GM12878 (cell line): Measurements from ENCODE around the gene CDK7. TPM values are rescaled to one million over a fixed set of nuclear protein-coding genes. Genes with fewer than 3 reads are reported as not detected.

ENCODE experiments used
- ATAC-seq: fragments of 200-7000 bp; cut with Tn5 transposase; 3 replicates; pipeline ENCODE4 v1.9.1; 2020; ENCODE audit warnings: mild to moderate bottlenecking, moderate library complexity
- BruUV-seq: library from RNA; stranded (reverse); fragments of 400-500 nt; replicated peaks from 2 replicates; lab custom pipeline; 2021; lab: Mats Ljungman, UMichigan
- CTCF ChIA-PET: fragments of 300-600 bp; sonication (Branson Sonifier 250); formaldehyde crosslinking; extraction: SDS; loops from one replicate; lab custom pipeline; 2021; ENCODE audit warnings: inconsistent platforms; lab: Yijun Ruan, JAX
- POLR2A ChIA-PET: fragments of 350-600 bp; formaldehyde crosslinking; extraction: SDS; loops from one replicate; lab custom pipeline; 2021; ENCODE audit warnings: inconsistent platforms; lab: Charles Lee
- RAD21 ChIA-PET: fragments of 300-600 bp; sonication (Branson Sonifier 250); formaldehyde crosslinking; loops from one replicate; lab custom pipeline; 2023; ENCODE audit warnings: antibody characterized with exemption; ENCODE audit not compliant: unreplicated experiment; lab: Charles Lee
- SMC1A ChIA-PET: fragments of 300-600 bp; sonication (Branson Sonifier 250); formaldehyde crosslinking; loops from one replicate; lab custom pipeline; 2023; ENCODE audit not compliant: unreplicated experiment, uncharacterized antibody; lab: Charles Lee
- DNase-seq: peaks from one replicate; pipeline ENCODE4 v3.0.0-alpha.2; 2011; ENCODE audit warnings: low read depth, low spot score
- FAIRE-seq: peaks from 3 replicates; lab custom pipeline; 2011; peaks lifted over from hg19 to GRCh38; lab: Jason Lieb, UNC
- H2AFZ ChIP-seq: 2 replicates; pipeline ENCODE4 v1.6.0; 2011; ENCODE audit warnings: low read depth, low read length, control low read depth; ENCODE audit not compliant: control insufficient read depth
- H3K27ac ChIP-seq: 2 replicates; pipeline ENCODE4 v1.5.1; 2011; ENCODE audit warnings: control low read depth; ENCODE audit not compliant: control insufficient read depth, insufficient read depth
- H3K27me3 ChIP-seq, 2 experiments: replicated peaks in 1 of 2; 2 replicates each; pipeline versions ENCODE4 v1.6.0 to v1.6.1; 2011; ENCODE audit warnings: low read length in 1 of 2; ENCODE audit not compliant: control insufficient read depth in 2 of 2, insufficient read depth in 2 of 2
- H3K36me3 ChIP-seq, 2 experiments: 2 replicates each; pipeline ENCODE4 v1.5.1; 2011; ENCODE audit warnings: low read length in 1 of 2; ENCODE audit not compliant: control insufficient read depth in 2 of 2, insufficient read depth in 2 of 2
- H3K4me1 ChIP-seq: 2 replicates; pipeline ENCODE4 v1.6.1; 2011; ENCODE audit warnings: mild to moderate bottlenecking, low read length, moderate library complexity, mixed read lengths; ENCODE audit not compliant: control insufficient read depth, insufficient read depth
- H3K4me2 ChIP-seq: 2 replicates; pipeline ENCODE4 v1.6.0; 2011; ENCODE audit warnings: control low read depth; ENCODE audit not compliant: control insufficient read depth, insufficient read depth
- H3K4me3 ChIP-seq: fragments of 200-600 bp; sonication (generic); 2 replicates; pipeline ENCODE4 v1.5.1; 2016
- H3K79me2 ChIP-seq: 2 replicates; pipeline ENCODE4 v1.6.0; 2011; ENCODE audit warnings: low read length; ENCODE audit not compliant: control insufficient read depth, insufficient read depth
- H3K9ac ChIP-seq: 2 replicates; pipeline ENCODE4 v1.8.0; 2011; ENCODE audit warnings: low read length, control low read depth, mixed read lengths; ENCODE audit not compliant: control insufficient read depth, insufficient read depth
- H3K9me3 ChIP-seq: replicated peaks from 3 replicates; pipeline ENCODE4 v1.5.1; 2011; ENCODE audit warnings: mild to moderate bottlenecking, low read length; ENCODE audit not compliant: control insufficient read depth, insufficient read depth
- H4K20me1 ChIP-seq: 2 replicates; pipeline ENCODE4 v1.6.0; 2011; ENCODE audit not compliant: control insufficient read depth, insufficient read depth
- CREB1 ChIP-seq: IDR thresholded peaks from 2 replicates; pipeline ENCODE4 v1.6.1; 2012; ENCODE audit warnings: low read depth, mild to moderate bottlenecking, inconsistent platforms
- CTCF ChIP-seq, 3 experiments: IDR thresholded peaks in 2 of 3; conservative IDR thresholded peaks in 1 of 3; 2 replicates each; pipeline ENCODE4 v1.5.1; 2011; ENCODE audit warnings: low read depth in 3 of 3, low read length in 3 of 3, mild to moderate bottlenecking in 3 of 3, control low read depth in 2 of 3, moderate library complexity in 2 of 3, inconsistent platforms in 1 of 3, mixed read lengths in 1 of 3; ENCODE audit not compliant: control insufficient read depth in 2 of 3, insufficient read depth in 1 of 3; ENCODE audit errors: extremely low read depth in 1 of 3
- EGR1 ChIP-seq, 2 experiments: IDR thresholded peaks; 1 replicate in 1 of 2; 2 replicates in 1 of 2; pipeline ENCODE4 v1.6.1; 2011 to 2012; ENCODE audit warnings: low read depth in 2 of 2, low read length in 2 of 2, borderline replicate concordance in 1 of 2, mild to moderate bottlenecking in 1 of 2, moderate library complexity in 1 of 2
- ESRRA ChIP-seq: IDR thresholded peaks from 2 replicates; pipeline ENCODE4 v1.6.1; 2012; ENCODE audit warnings: mild to moderate bottlenecking, low read length, improper control_type of control experiment
- EZH2 ChIP-seq: IDR thresholded peaks from 2 replicates; pipeline ENCODE4 v1.6.1; 2012; ENCODE audit warnings: low read depth, mild to moderate bottlenecking, control low read depth, inconsistent platforms, low read length, borderline replicate concordance; ENCODE audit not compliant: control insufficient read depth
- FOS ChIP-seq: IDR thresholded peaks from 3 replicates; pipeline ENCODE4 v1.6.1; 2011; ENCODE audit warnings: borderline replicate concordance; ENCODE audit not compliant: insufficient read length; ENCODE audit errors: extremely low read depth
- NRF1 ChIP-seq: conservative IDR thresholded peaks from 2 replicates; pipeline ENCODE4 v1.6.1; 2011; ENCODE audit warnings: mild to moderate bottlenecking, low read depth, low read length, improper control_type of control experiment
- PML ChIP-seq: IDR thresholded peaks from 2 replicates; pipeline ENCODE4 v1.6.1; 2012; ENCODE audit warnings: low read length, inconsistent platforms
- POU2F2 ChIP-seq: IDR thresholded peaks from 3 replicates; pipeline ENCODE4 v1.6.1; 2011; ENCODE audit warnings: low read depth, mild to moderate bottlenecking, low read length, borderline replicate concordance
- RB1 ChIP-seq: fragments of 450-650 bp; formaldehyde crosslinking; IDR thresholded peaks from 2 replicates; pipeline ENCODE4 v1.6.1; 2017; ENCODE audit warnings: mild to moderate bottlenecking, borderline replicate concordance
- RBBP5 ChIP-seq: fragments of 200-600 bp; sonication (generic); conservative IDR thresholded peaks from 2 replicates; pipeline ENCODE4 v1.6.1; 2016
- ZBED1 ChIP-seq: IDR thresholded peaks from 2 replicates; pipeline ENCODE4 v1.6.1; 2016; ENCODE audit warnings: borderline replicate concordance
- ZBTB4 ChIP-seq: fragments of 450-650 bp; formaldehyde crosslinking; IDR thresholded peaks from 2 replicates; pipeline ENCODE4 v1.4.0; 2022; ENCODE audit warnings: mild to moderate bottlenecking, moderate library complexity
- ZNF207 ChIP-seq: fragments of 450-650 bp; IDR thresholded peaks from 2 replicates; pipeline ENCODE4 v1.6.1; 2014; ENCODE audit warnings: antibody characterized with exemption, mild to moderate bottlenecking, borderline replicate concordance
- ZNF274 ChIP-seq: IDR thresholded peaks from one replicate; pipeline ENCODE4 v1.8.0; 2011; ENCODE audit not compliant: insufficient read length, insufficient read depth
- WGBS: methylation state at CpG from one replicate; pipeline ENCODE4 v1.1.6; 2016; ENCODE audit warnings: low lambda C conversion rate; ENCODE audit not compliant: insufficient replicate concordance, insufficient coverage; ENCODE audit errors: missing lambda C conversion rate; 5-methylcytosine and 5-hydroxymethylcytosine counted together
- in situ Hi-C: fragments of 300-500 bp; cut with MboI; formaldehyde crosslinking; loops from 9 replicates; pipeline ENCODE4 v1.14.3; 2018; ENCODE audit warnings: mixed read lengths
- intact Hi-C: fragments of 100-400 bp; cut with micrococcal nuclease; formaldehyde crosslinking; loops from one replicate; pipeline ENCODE4 v1.14.2; 2022; ENCODE audit not compliant: unreplicated experiment
- polyA plus RNA-seq, 11 experiments: library from polyadenylated mRNA; depleted of rRNA in 4 of 11; unstranded in 6 of 11; stranded (reverse) in 5 of 11; fragments of >200 nt; fragmentation: Nextera tagmentation in 4 of 11; fragmentation: Illumina TruSeq in 1 of 11; extraction: Ambion mirVana in 4 of 11; extraction: Trizol in 1 of 11; gene quantifications; 1 replicate in 1 of 11; 2 replicates in 10 of 11; pipeline versions ENCODE4 v1.2.1 to v1.2.3, GENCODE V29; 2011 to 2016; ENCODE audit warnings: inconsistent platforms in 2 of 11, missing spikeins in 2 of 11, low read depth in 1 of 11
- total RNA-seq, 4 experiments: library from RNA; depleted of rRNA in 3 of 4; stranded (reverse); fragments of >200 nt in 3 of 4; fragmentation: Illumina TruSeq in 1 of 4; extraction: Trizol in 1 of 4; gene quantifications; 2 replicates each; pipeline versions ENCODE4 v1.2.1 to v1.2.3, GENCODE V29; 2013 to 2021

The CDK7 gene
- total and polyA plus RNA-seq, 10 of the 15 experiments (the other 5 are each of a cell fraction or from before 2014, with no cell fraction given) = 26.0 to 93.9 (median 43.0) TPM

- no peak for TF ChIP-seq EZH2
- no peak for TF ChIP-seq ZNF274
- TF ChIP-seq FOS = no peak
- TF ChIP-seq PML = no peak
- no peak for TF ChIP-seq RB1
- no peak for TF ChIP-seq NRF1
- no peak for TF ChIP-seq ZBED1
- no peak for TF ChIP-seq POU2F2
- TF ChIP-seq RBBP5 = no peak
- TF ChIP-seq ZNF207 = no peak
- TF ChIP-seq CREB1 = no peak
- TF ChIP-seq EGR1 (IDR thresholded peaks at IDR 0.05; ENCODE audit: borderline replicate concordance in 1 of 2, low read depth in 2 of 2, low read length in 2 of 2) = no peak
- TF ChIP-seq ESRRA = no peak
These were observed 26.3 kb downstream of the CDK7 start (continued) for GRCh38 chr5:69261034-69261433.

DNA sequence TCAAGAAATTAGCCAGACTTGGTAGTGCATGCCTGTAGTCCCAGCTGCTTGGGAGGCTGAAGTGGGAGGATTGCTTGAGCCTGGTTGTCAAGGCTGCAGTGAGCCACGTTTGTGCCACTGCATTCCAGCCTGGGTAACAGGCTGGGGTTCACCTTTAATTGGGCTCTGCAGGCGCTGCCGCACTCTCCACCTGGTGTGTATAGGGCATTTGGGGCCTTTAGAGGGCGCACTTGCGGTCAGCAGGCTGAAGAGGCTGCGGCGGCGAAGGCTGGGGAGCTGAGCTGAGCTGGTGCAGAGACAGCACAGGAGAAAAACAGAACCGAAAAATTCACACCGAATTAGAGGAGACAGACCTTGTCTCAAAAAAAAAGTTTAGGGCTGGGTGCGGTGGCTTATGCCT is 31.2 kb downstream of the CDK7 start:
- Histone ChIP-seq H3K4me1 (no peaks in the 10 kb centered on the region), H3K9me3 (no peaks in the 10 kb centered on the region), H4K20me1 (no peaks in the 10 kb centered on the region), H3K27me3 (no peaks in the 10 kb centered on the region), H3K4me3 (no peak overlapping the region), H3K79me2 (no peaks in the 10 kb centered on the region), H2AFZ (no peak overlapping the region), H3K9ac (no peak overlapping the region), H3K36me3 (peaks cover 2 to 15% of the 10 kb centered on the region in 2 experiments; a peak in 3 of 4 replicates), H3K4me2 (no peak overlapping the region), H3K27ac (no peak overlapping the region)
- WGBS = 89% methylated on average over 11 of the region's 11 CpGs
- FAIRE-seq = no peak
- ATAC-seq = peak; percentile 61
- intact Hi-C loops (loop anchor here (10.0 kb wide), 1 partner anchor 99 kb away; the partner anchor contains the start of genes AK6, RAD17 and TAF9), in situ Hi-C loops (no loop called here)
- SMC1A ChIA-PET = interaction anchor here (0.9 to 1.1 kb wide), 2 partner anchors 11 to 28 kb away, joined by 3 read pairs; no protein-coding TSS in a partner anchor
- POLR2A ChIA-PET = no interaction called here
- RAD21 ChIA-PET = no interaction called here
- BruUV-seq = no TSS peak
- no peak for DNase-seq
- peak; percentile 10 to 20 (median 16); a peak in 2 of 6 replicates for TF ChIP-seq CTCF (IDR thresholded peaks at IDR 0.05 in 2 of 3, conservative IDR thresholded peaks at IDR 0.05 in 1 of 3; ENCODE audit: control insufficient read depth in 2 of 3, extremely low read depth in 1 of 3, insufficient read depth in 1 of 3, low read depth in 3 of 3, low read length in 3 of 3)
- no peak for TF ChIP-seq ZBTB4 (CRISPR knock-in tag)
- CTCF ChIA-PET = interaction anchor here (1.4 to 1.5 kb wide), 2 partner anchors 9 to 241 kb away, joined by 3 to 4 read pairs; no protein-coding TSS in a partner anchor
